ENCODE results near the gene STUM.

DNA sequence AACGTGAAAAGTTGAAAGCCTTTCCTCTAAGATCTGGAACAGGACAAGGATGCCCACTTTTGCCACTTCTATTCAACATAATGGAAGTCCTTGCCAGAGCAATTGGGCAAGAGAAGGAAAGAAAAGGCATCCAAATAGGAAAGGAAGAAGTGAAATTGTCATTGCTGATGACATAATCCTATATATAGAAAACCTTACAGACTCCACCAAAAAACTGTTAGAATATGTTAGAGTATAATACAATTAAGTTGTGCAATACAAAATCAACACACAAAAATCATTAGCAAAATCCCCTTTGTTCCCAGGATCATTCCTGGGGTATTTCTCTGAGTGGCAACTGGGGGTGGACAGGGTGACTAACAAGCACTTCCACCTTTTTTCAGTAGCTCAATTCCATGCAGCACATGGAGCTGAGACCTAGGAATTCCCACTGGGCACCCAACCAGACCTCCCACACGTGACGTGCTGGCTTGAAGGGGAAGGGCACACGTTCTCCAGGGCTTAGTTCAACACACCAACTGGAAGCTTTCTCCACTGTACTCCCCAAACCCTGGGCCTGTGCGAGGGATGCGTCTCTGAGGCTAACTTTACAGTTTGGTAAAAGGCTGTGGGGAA, 9.6 kb downstream of the STUM start:
- TF ChIP-seq, protein P1, sequence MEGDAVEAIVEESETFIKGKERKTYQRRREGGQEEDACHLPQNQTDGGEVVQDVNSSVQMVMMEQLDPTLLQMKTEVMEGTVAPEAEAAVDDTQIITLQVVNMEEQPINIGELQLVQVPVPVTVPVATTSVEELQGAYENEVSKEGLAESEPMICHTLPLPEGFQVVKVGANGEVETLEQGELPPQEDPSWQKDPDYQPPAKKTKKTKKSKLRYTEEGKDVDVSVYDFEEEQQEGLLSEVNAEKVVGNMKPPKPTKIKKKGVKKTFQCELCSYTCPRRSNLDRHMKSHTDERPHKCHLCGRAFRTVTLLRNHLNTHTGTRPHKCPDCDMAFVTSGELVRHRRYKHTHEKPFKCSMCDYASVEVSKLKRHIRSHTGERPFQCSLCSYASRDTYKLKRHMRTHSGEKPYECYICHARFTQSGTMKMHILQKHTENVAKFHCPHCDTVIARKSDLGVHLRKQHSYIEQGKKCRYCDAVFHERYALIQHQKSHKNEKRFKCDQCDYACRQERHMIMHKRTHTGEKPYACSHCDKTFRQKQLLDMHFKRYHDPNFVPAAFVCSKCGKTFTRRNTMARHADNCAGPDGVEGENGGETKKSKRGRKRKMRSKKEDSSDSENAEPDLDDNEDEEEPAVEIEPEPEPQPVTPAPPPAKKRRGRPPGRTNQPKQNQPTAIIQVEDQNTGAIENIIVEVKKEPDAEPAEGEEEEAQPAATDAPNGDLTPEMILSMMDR (IDR thresholded peaks at IDR 0.05), result no peak
- TF ChIP-seq TCF7L2 (IDR thresholded peaks at IDR 0.05; ENCODE audit: low read depth, low read length) (no peak), POLR2AphosphoS5 (IDR thresholded peaks at IDR 0.05; ENCODE audit: low read depth, low read length) (no peak)
- TF ChIP-seq, protein P2, sequence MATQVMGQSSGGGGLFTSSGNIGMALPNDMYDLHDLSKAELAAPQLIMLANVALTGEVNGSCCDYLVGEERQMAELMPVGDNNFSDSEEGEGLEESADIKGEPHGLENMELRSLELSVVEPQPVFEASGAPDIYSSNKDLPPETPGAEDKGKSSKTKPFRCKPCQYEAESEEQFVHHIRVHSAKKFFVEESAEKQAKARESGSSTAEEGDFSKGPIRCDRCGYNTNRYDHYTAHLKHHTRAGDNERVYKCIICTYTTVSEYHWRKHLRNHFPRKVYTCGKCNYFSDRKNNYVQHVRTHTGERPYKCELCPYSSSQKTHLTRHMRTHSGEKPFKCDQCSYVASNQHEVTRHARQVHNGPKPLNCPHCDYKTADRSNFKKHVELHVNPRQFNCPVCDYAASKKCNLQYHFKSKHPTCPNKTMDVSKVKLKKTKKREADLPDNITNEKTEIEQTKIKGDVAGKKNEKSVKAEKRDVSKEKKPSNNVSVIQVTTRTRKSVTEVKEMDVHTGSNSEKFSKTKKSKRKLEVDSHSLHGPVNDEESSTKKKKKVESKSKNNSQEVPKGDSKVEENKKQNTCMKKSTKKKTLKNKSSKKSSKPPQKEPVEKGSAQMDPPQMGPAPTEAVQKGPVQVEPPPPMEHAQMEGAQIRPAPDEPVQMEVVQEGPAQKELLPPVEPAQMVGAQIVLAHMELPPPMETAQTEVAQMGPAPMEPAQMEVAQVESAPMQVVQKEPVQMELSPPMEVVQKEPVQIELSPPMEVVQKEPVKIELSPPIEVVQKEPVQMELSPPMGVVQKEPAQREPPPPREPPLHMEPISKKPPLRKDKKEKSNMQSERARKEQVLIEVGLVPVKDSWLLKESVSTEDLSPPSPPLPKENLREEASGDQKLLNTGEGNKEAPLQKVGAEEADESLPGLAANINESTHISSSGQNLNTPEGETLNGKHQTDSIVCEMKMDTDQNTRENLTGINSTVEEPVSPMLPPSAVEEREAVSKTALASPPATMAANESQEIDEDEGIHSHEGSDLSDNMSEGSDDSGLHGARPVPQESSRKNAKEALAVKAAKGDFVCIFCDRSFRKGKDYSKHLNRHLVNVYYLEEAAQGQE (IDR thresholded peaks at IDR 0.05; ENCODE audit: insufficient read depth in 1 of 2, low read depth in 2 of 2, low read length in 1 of 2), result no peak

Measured in Panc1 (cell line).